Measurements from ENCODE around the gene APH1B.

Gene APH1B

DNA sequence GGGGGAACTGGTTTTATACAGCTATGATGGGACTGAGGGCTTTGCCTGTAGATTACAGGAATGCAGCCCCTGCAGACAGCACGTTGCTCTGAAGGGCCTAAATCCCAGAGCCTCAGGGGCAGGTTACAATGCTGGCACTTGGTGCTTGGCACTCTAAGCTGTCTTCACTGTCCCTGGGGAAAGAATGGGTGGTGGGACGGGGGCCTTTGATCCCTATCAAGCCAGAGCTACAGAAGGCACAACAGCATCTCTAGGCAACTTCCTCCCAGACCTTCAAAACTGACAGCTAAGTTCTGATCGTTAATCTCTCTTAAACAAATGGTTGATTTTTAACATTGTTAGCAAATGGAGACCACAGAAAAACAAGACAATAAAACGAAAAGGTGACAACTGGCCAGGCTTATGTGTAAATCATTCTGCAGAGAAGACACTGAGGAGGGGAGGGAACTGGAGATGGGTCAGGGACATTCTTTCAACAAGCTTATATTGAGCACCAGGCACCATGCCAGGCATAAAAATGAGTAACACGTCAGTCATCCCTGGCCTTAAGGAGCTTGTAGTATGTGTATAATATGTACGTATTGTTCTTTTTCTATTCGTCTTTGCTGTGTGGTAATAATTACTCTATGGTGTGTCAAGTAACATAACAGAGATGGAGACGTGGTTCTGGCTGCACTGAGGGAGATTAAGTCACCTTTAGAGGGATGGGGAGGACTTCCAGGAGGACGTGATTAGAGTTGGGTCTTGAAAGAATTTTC, 55.1 kb downstream of the APH1B start:
- no peak overlapping the region for H3K27ac ChIP-seq (ENCODE audit: low read length)
- TF ChIP-seq, protein P1, sequence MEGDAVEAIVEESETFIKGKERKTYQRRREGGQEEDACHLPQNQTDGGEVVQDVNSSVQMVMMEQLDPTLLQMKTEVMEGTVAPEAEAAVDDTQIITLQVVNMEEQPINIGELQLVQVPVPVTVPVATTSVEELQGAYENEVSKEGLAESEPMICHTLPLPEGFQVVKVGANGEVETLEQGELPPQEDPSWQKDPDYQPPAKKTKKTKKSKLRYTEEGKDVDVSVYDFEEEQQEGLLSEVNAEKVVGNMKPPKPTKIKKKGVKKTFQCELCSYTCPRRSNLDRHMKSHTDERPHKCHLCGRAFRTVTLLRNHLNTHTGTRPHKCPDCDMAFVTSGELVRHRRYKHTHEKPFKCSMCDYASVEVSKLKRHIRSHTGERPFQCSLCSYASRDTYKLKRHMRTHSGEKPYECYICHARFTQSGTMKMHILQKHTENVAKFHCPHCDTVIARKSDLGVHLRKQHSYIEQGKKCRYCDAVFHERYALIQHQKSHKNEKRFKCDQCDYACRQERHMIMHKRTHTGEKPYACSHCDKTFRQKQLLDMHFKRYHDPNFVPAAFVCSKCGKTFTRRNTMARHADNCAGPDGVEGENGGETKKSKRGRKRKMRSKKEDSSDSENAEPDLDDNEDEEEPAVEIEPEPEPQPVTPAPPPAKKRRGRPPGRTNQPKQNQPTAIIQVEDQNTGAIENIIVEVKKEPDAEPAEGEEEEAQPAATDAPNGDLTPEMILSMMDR (IDR thresholded peaks at IDR 0.05; ENCODE audit: low read depth, low read length), result no peak
- no peak for TF ChIP-seq EZH2phosphoT487 (IDR thresholded peaks at IDR 0.05; ENCODE audit: low read depth)

DNA sequence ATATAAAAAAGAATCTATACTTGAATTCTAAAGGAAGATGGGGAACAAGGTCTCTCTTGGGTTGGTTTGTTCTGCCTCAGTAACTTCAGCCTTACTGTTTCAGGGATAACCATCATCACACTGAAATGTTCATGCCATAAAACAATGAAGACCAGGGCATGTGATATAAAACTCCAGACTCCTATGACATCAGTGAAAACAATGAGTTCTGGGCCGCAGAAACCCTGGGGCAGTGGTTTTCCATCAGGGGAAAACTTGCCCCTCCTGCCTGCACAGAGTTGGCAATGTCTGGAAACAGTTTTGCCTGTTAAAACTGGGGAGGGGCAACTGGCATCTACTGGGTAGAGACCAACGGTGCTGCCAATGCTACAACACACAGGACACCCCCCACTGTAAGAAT, 57.4 kb downstream of the APH1B start:
- Histone ChIP-seq H3K4me2 (ENCODE audit: low read length) (no peak overlapping the region), H3K4me3 (ENCODE audit: low read length) (no peak overlapping the region), H3K27me3 (ENCODE audit: low read depth, low read length) (peaks cover 7% of the 10 kb centered on the region; the same call in 1 of the 2 replicates), H3K9ac (ENCODE audit: low read length) (no peak overlapping the region), H2AFZ (ENCODE audit: low read depth, low read length) (no peak overlapping the region), H3K27ac (ENCODE audit: low read length) (no peak overlapping the region), H3K4me1 (ENCODE audit: low read length) (no peaks in the 10 kb centered on the region), H3K79me2 (ENCODE audit: low read length) (no peaks in the 10 kb centered on the region), H4K20me1 (ENCODE audit: insufficient read depth, low read length) (no peaks in the 10 kb centered on the region), H3K9me3 (ENCODE audit: insufficient read depth, low read length) (no peaks in the 10 kb centered on the region), H3K36me3 (replicated peaks; ENCODE audit: low read depth, low read length) (no peaks in the 10 kb centered on the region)
- TF ChIP-seq, protein P1 (IDR thresholded peaks at IDR 0.05; ENCODE audit: low read depth, low read length), result no peak
- TF ChIP-seq EZH2phosphoT487 (IDR thresholded peaks at IDR 0.05; ENCODE audit: low read depth), result no peak

More for the DNA sequence above, 55.1 kb downstream of the APH1B start:
- no peaks in the 10 kb centered on the region for H3K79me2 ChIP-seq (ENCODE audit: low read length)
- no peaks in the 10 kb centered on the region for H4K20me1 ChIP-seq (ENCODE audit: insufficient read depth, low read length)
- no peaks in the 10 kb centered on the region for H3K36me3 ChIP-seq (replicated peaks; ENCODE audit: low read depth, low read length)
- no peak overlapping the region for H3K4me2 ChIP-seq (ENCODE audit: low read length)
- no peaks in the 10 kb centered on the region for H3K9me3 ChIP-seq (ENCODE audit: insufficient read depth, low read length)
- no peak overlapping the region for H3K4me3 ChIP-seq (ENCODE audit: low read length)
- H3K4me1 ChIP-seq (ENCODE audit: low read length), result no peaks in the 10 kb centered on the region
- H3K27me3 ChIP-seq (ENCODE audit: low read depth, low read length), result no peaks in the 10 kb centered on the region
- no peak overlapping the region for H3K9ac ChIP-seq (ENCODE audit: low read length)
- peak overlapping the region; percentile 22; the same call in 1 of the 2 replicates for H2AFZ ChIP-seq (ENCODE audit: low read depth, low read length)

DNA sequence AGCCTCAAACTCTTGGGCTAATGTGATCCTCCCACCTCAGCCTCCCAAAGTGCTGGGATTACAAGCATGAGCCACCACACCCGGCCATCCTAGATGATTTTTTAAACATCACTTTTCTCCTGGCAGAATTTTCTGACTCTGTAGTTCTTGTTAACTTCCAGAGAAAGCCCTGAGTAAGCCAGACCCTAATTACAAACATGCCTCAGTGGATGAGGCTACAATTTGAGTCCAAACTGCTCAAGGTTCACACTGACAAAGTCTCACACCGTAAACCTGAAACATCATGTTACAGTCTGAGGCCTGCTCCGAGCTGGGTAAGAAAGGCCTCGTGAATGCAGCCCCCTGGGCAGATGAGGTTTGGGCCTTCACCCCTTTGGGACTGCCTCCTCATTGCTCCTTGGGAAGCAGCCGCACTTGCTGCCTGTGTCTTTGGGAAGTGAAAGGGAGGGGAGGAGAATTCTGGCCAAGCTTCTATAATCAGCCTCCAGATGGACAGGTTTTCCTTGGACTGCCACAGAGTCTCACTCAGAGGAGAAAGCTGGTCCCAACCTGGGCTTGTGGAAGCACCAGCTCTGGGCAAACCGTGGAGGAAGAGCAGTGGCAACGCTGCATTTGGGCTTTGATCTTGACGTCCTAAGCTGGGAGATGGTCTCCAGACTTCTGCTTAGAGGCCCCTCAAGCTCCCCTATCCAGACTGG, 58.3 kb downstream of the APH1B start:
- Histone ChIP-seq H4K20me1 (ENCODE audit: insufficient read depth, low read length) (no peaks in the 10 kb centered on the region), H3K9me3 (ENCODE audit: insufficient read depth, low read length) (no peaks in the 10 kb centered on the region), H3K27ac (ENCODE audit: low read length) (no peak overlapping the region), H2AFZ (ENCODE audit: low read depth, low read length) (no peak overlapping the region), H3K4me1 (ENCODE audit: low read length) (no peaks in the 10 kb centered on the region), H3K9ac (ENCODE audit: low read length) (no peak overlapping the region), H3K27me3 (ENCODE audit: low read depth, low read length) (peaks cover 15% of the 10 kb centered on the region; the same call in 1 of the 2 replicates), H3K4me3 (ENCODE audit: low read length) (no peak overlapping the region), H3K4me2 (ENCODE audit: low read length) (no peak overlapping the region), H3K36me3 (replicated peaks; ENCODE audit: low read depth, low read length) (no peaks in the 10 kb centered on the region), H3K79me2 (ENCODE audit: low read length) (no peaks in the 10 kb centered on the region)
- TF ChIP-seq, protein P1 (IDR thresholded peaks at IDR 0.05; ENCODE audit: low read depth, low read length), result no peak
- TF ChIP-seq EZH2phosphoT487 (IDR thresholded peaks at IDR 0.05; ENCODE audit: low read depth), result no peak

DNA sequence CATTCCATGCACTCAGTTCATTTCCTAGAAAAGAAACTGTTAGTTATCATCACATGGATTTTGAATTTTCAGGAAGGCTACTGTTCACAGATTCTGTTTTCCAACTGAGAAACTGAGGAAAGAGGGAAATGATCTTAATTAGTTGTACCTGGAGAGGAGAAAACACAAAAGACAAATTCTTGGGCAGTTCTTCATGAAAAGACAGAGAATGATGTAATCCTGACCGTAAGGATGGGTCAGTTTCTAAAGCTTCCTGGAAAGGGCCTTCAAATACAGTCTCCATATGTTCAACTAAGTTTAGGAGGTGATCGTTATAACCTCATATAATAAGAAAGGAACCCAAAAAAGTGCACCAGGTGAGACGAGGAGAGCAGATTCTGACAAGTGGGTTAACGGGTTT, 59.6 kb downstream of the APH1B start:
- H3K9me3 ChIP-seq (ENCODE audit: insufficient read depth, low read length), result no peaks in the 10 kb centered on the region
- no peaks in the 10 kb centered on the region for H4K20me1 ChIP-seq (ENCODE audit: insufficient read depth, low read length)
- TF ChIP-seq, protein P1 (IDR thresholded peaks at IDR 0.05; ENCODE audit: low read depth, low read length), result no peak
- no peak overlapping the region for H3K27ac ChIP-seq (ENCODE audit: low read length)
- no peaks in the 10 kb centered on the region for H3K79me2 ChIP-seq (ENCODE audit: low read length)
- H3K27me3 ChIP-seq (ENCODE audit: low read depth, low read length), result peaks cover 16% of the 10 kb centered on the region; the same call in 1 of the 2 replicates
- H2AFZ ChIP-seq (ENCODE audit: low read depth, low read length), result no peak overlapping the region
- H3K4me1 ChIP-seq (ENCODE audit: low read length), result no peaks in the 10 kb centered on the region
- H3K4me3 ChIP-seq (ENCODE audit: low read length), result no peak overlapping the region
- no peak overlapping the region for H3K4me2 ChIP-seq (ENCODE audit: low read length)
- H3K36me3 ChIP-seq (replicated peaks; ENCODE audit: low read depth, low read length), result no peaks in the 10 kb centered on the region
- H3K9ac ChIP-seq (ENCODE audit: low read length), result no peak overlapping the region

Measured in OCI-LY3 (cell line).